22Rv1 (cell line): ENCODE data around the gene MCF2L.
"Not testable (repeated sequence)": the region's sequence is repeated elsewhere in the genome, so short reads cannot be mapped to it uniquely, and the experiment has no call there.

Experiments
- H3K27ac ChIP-seq: fragments of 450-650 bp; 2 replicates; pipeline ENCODE4 v1.5.1; 2017
- ZFX ChIP-seq: fragments of 450-650 bp; IDR thresholded peaks from 2 replicates; pipeline ENCODE4 v1.6.1; 2017; ENCODE audit warnings: antibody characterized with exemption, borderline replicate concordance
- TF ChIP-seq, protein P1 (sequence below): fragments of 450-650 bp; IDR thresholded peaks from 2 replicates; pipeline ENCODE4 v1.5.1; 2017; ENCODE audit warnings: mild to moderate bottlenecking

The MCF2L gene

DNA sequence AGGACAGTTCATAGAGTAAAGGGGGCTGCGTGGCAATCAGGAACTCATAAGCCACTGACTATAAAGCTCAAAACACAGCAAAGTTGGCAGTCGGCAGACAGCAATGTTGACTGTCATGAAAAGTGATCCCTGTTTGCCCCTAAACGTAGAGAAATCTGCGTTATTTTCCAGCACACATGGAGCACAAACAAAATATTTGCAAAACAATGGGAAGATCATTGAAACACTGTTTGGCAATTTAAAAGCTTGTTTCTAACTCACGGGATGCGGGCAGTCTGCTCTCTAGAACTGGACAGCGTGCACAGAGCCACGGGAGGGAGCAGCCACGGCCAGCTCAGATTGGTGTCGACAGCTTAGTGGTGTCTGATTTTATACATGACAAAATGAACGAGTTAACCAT is 130.1 kb downstream of the MCF2L start:
- H3K27ac ChIP-seq, result no peak overlapping the region
- TF ChIP-seq, protein P1, sequence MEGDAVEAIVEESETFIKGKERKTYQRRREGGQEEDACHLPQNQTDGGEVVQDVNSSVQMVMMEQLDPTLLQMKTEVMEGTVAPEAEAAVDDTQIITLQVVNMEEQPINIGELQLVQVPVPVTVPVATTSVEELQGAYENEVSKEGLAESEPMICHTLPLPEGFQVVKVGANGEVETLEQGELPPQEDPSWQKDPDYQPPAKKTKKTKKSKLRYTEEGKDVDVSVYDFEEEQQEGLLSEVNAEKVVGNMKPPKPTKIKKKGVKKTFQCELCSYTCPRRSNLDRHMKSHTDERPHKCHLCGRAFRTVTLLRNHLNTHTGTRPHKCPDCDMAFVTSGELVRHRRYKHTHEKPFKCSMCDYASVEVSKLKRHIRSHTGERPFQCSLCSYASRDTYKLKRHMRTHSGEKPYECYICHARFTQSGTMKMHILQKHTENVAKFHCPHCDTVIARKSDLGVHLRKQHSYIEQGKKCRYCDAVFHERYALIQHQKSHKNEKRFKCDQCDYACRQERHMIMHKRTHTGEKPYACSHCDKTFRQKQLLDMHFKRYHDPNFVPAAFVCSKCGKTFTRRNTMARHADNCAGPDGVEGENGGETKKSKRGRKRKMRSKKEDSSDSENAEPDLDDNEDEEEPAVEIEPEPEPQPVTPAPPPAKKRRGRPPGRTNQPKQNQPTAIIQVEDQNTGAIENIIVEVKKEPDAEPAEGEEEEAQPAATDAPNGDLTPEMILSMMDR, result no peak
- no peak for TF ChIP-seq ZFX

DNA sequence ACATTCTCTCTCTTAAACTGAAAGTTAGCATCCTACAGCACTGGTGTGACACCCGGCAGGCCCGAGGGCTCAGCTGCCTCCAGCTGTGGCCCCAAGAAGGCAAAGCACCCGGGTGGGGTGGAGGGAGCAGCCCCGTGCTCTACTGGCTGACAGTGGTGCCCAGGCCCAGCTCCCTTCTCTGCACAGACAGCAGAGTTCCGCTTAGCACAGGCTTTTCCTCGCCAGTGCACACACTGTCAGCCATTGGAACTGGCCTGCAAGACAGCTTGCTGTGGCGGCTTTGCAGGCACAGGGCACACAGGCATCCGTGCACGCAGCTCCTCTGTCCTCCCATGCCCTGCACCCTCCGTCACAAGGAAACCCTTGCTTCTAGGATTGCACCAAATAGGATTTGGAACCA is 133.3 kb downstream of the MCF2L start:
- H3K27ac ChIP-seq, result not testable (repeated sequence)

DNA sequence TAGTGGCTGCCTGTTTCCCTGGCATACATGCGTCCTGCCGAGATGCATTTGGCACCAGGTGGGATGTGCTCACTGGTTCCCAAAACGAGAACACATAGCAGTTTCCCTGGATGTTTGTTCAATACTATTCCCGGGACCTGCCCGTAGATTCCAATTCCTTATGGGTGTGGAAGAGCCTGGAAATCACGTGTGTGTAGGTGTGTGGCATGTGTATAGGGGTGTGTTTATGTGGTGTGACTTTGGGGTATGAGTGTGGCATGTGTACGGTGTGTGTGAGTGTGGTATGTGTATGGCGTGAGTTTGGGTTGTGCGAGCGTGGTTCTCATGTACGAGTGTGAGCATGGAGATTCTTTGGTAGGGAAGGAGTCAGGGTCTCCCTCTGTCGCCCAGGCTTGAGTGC is 133.7 kb downstream of the MCF2L start:
- TF ChIP-seq ZFX, result no peak
- TF ChIP-seq, protein P1, result no peak
- H3K27ac ChIP-seq, result no peak overlapping the region

DNA sequence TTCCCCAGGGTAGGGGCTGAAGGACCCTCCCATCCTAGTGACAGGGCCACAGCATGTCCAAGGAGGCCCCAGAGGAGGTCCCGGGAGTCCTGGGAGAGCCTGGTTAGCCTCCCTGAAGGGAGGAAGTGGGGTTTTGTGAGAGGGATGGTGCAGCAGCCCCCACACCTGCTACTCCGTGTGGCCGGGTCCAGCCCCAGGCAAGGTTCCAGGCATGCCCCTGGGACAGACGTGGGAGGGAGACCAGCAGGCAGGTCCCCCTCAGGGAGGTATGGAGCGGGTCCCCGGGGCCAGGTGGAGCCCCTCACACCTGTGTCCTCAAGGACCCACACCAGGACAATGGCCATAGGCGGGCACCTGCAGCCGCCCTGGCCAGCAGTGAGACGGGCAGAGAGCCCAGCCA is 134.6 kb downstream of the MCF2L start:
- no peak for TF ChIP-seq ZFX
- TF ChIP-seq, protein P1, result no peak
- no peak overlapping the region for H3K27ac ChIP-seq

DNA sequence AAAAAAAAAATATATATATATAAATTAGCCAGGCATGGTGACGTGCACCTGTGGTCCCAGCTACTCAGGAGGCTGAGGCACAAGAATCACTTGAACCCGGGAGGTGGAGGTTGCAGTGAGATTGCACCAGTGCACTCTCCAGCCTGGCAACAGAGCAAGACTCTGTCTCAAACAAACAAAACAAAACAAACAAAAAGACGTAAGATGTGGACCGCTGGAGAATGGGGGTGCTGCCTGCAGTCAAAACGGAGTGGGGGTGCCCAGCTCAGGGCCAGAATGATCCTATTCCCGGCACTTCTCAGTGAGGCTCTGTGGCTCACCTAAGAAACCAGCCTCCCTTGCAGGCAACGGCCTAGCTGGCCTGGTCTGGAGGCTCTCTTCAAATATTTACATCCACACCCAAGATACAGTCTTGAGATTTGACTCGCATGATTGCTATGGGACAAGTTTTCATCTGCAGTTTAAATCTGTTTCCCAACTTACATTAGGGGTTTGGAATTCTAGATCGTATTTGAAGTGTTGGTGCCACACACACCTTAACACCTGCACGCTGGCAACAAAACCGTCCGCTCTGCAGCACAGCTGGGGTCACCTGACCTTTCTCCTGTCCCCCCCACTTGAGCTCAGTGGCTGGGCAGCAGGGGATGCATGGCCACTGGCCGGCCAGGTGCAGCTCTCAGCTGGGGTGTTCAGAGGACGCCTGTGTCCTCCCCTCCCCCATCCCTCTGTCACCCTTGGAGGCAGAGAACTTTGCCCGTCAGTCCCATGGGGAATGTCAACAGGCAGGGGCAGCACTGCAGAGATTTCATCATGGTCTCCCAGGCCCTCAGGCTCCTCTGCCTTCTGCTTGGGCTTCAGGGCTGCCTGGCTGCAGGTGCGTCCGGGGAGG is 136.3 kb downstream of the MCF2L start, which contains the start of gene F7:
Gene F7 (plus strand): TSS at position 760 of the 889 bp plus-strand sequence. CDS start 51 bp downstream, at position 811.
- H3K27ac ChIP-seq, result no peak within 1 kb of the TSS
- TF ChIP-seq ZFX, result no peak
- TF ChIP-seq, protein P1, result no peak

DNA sequence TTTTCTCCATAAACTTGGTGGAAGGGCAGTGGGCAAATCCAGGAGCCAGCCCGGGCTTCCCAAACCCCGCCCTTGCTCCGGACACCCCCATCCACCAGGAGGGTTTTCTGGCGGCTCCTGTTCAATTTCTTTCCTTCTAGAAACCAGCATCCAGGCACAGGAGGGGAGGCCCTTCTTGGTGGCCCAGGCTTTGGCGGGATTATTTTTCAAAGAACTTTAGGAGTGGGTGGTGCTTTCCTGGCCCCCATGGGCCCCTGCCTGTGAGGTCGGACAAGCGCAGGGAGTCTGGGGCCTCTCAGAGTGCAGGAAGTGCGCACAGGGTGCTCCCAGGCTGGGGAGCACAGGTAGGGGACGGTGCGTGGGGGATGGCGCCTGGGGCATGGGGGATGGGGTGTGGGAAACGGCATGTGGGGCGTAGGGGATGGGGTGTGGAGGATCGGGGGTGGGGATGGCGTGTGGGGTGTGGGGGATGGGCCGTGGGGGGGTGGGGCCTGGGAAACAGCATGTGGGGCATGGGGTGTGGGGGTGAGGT is 137.0 kb downstream of the MCF2L start:
- H3K27ac ChIP-seq, result no peak overlapping the region
- TF ChIP-seq, protein P1, result no peak
- TF ChIP-seq ZFX, result no peak

DNA sequence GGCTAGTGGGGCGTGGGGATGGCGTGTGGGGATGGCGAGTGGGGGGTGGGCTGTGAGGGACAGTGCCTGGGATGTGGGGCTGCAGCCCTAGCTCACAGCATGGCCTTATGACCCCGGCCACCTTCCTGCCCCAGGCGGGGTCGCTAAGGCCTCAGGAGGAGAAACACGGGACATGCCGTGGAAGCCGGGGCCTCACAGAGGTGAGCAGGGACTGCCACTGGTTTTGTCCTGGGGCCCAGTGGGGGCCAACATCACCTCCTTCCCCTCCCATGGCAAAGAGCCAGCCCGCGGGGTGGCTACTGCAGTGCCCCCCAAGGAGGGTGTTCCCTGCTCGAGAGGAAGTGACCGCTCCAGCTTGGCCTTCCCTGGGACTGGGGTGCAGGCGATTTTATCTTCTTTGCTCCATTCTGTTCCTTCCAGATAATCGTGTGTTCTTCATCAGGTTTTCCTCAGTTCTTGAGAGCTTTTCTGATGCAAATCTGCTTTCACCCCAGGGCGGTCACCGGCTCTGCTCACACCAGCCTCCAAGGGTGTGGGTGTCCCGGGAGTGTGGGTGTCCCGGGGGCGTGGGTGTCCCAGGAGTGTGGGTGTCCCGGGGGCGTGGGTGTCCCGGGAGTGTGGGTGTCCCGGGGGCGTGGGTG is 137.8 kb downstream of the MCF2L start:
- no peak for TF ChIP-seq ZFX
- TF ChIP-seq, protein P1, result no peak
- H3K27ac ChIP-seq, result no peak overlapping the region

DNA sequence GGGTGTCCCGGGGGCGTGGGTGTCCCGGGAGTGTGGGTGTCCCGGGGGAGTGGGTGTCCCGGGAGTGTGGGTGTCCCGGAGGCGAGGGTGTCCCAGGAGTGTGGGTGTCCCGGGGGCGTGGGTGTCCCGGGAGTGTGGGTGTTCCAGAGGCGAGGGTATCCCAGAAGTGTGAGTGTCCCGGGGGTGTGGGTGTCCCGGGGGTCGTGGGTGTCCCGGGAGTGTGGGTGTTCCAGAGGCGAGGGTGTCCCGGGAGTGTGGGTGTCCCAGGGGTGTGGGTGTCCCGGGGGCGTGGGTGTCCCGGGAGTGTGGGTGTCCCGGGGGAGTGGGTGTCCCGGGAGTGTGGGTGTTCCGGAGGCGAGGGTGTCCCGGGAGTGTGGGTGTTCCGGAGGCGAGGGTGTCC is 139.5 kb downstream of the MCF2L start:
- not testable (repeated sequence) for H3K27ac ChIP-seq
